NCI-H2081 treated with DMSO at 0.1 percent for 48 hours (cell line): Measurements from ENCODE around the gene KRT33B.
"Not testable (repeated sequence)": the region's sequence is repeated elsewhere in the genome, so short reads cannot be mapped to it uniquely, and the experiment has no call there.

ENCODE experiments used
- DNase-seq: peaks from one replicate; lab custom pipeline; 2025; lab: John Stamatoyannopoulos, UW

The KRT33B gene

DNA sequence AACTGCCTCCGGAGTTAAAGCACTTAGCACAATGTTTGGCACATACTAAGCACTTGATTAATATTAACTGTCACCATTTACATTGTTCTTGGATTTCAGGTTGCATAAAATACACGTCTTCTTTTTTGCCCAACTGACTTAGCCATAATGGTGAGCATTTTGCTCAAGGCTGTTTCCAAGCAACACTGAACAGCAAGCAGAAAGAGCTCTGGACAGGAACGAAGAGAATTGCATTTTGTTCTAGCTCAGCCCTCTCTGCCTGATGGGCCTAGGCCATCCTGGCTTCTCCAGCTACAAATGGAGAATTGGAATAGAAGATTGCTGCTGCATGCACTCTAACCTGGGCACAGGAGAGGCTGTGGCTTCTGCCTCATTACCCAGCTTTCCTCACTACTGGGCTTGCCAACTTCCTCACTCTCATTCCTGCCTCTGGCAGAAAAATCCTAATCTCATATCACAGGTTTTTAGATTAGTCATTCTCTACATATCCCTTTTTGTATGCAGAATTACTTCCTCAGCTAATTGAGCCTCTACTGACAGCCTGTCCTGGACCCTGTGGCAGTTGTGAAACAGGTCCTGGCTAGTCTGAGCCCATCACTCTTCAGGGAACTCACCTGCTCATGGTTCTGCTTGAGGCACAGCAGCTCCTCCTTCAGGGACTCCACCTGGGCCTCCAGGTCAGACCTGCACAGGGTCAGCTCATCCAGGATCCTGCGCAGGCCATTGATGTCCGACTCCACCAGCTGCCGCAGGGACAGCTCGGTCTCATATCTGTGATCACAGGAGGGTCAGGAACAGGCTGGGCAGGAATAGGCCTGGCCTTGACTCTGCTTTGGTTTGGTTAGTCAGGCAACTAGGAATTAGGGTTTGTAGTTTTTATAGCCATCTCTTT, 21.5 kb downstream of the KRT33B start:
- DNase-seq, result no peak

DNA sequence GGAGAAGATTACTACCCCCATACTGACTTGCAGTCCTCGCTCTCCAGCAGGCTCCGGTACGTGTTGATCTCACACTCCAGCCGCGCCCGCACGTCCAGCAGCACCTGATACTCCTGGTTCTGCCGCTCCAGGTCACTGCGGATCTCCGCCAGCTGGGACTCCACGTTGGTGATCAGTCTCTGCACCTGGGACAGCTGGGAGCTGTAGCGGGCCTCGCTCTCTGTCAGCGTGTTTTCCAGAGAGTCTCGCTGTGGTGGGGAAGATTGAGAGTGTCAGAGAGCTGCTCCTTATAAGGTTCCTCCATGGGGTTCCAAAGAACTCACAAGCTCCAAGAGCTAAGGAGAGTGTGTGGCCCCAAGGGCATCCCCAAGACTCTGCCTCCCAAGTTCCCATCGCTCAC, 23.2 kb downstream of the KRT33B start:
- DNase-seq, result not testable (repeated sequence)

DNA sequence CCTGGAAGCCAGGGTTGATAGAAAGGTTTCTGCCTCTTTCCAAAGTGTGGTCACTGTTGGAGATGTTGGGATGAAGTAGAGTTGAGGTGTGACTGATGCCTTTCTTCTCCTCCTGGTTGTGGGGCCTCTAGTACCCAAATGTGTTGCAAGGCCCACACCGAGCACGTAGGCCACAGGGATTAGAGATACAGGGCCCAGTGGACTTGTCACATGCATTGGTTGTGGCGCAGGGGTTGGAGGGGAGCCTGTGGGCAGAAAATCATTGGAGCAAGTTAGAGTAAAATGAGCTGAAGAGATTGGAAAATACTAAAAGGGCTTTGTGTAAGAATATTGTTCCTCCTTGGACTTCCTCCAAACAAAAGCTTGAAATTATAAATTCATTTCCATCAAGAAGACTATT, 23.6 kb downstream of the KRT33B start:
- DNase-seq, result no peak

GRCh38 chr17:41343029-41343428, 26.6 kb downstream of the KRT33B start:
- DNase-seq, result no peak

DNA sequence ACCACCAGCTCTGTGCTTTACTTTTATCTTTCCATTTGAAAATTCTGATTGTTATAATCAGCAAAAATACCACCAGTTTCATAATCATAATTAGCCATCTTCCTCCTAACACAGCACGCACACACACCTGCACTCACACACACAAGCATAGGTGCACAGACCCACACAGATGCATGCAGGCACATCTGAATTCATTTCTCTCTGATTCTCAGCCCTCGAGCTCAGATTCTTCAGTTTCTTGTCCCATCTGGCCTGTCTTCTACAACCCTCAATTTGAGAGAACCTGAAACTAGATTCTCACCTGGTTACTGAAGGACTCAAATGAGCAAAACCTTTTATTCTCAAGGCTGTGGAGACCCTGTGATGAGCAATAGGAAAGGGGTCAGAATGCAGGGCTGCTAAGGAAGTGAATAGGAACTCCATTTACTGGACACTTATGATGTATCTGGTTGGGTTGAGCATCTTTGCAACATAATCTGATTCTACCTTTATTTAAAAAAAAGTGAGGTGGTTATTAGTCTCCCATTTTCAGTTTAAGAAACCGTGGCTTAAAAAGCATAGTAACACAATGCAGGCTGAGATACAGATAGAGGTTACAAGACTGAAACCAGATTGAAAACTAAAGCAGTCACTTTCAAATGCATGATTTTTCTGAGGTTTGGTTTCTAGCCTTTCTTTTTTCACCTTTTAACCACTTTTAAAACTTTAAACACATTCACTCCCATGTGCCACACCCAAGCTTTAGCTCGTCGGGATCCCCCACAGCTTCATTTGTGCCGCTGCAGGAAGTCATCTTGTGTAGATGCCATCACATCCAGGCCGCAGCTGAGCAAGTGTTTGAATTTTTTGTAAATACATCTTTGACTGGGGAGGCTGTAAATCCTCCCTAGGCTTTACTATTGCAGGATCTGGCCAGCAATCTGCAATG, 28.4 kb downstream of the KRT33B start:
- DNase-seq, result no peak

DNA sequence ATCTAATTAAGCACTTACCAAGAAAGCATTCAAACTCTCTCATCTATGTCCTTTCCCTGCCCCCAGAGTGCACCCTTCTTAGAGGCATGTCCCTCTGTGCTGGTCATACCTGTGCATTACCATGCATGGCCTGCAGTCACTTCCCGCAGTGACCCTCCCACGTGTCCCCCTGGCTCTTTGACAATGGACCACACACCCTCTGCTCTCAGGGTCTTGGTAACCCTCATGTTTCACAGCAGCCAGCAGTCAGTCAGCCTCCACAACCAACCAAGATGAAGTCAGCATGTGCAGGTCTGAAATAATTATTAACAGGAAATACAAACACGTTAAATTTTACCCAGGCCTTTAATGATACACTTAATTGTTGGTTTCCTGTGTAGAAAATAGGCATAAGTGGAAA, 29.1 kb downstream of the KRT33B start:
- no peak for DNase-seq

GRCh38 chr17:41339571-41340172, 29.9 kb downstream of the KRT33B start:
- DNase-seq, result no peak

GRCh38 chr17:41338961-41339485, 30.6 kb downstream of the KRT33B start:
- no peak for DNase-seq

- no peak for DNase-seq
Observed at GRCh38 chr17:41335747-41336146, 33.9 kb downstream of the KRT33B start.

DNA sequence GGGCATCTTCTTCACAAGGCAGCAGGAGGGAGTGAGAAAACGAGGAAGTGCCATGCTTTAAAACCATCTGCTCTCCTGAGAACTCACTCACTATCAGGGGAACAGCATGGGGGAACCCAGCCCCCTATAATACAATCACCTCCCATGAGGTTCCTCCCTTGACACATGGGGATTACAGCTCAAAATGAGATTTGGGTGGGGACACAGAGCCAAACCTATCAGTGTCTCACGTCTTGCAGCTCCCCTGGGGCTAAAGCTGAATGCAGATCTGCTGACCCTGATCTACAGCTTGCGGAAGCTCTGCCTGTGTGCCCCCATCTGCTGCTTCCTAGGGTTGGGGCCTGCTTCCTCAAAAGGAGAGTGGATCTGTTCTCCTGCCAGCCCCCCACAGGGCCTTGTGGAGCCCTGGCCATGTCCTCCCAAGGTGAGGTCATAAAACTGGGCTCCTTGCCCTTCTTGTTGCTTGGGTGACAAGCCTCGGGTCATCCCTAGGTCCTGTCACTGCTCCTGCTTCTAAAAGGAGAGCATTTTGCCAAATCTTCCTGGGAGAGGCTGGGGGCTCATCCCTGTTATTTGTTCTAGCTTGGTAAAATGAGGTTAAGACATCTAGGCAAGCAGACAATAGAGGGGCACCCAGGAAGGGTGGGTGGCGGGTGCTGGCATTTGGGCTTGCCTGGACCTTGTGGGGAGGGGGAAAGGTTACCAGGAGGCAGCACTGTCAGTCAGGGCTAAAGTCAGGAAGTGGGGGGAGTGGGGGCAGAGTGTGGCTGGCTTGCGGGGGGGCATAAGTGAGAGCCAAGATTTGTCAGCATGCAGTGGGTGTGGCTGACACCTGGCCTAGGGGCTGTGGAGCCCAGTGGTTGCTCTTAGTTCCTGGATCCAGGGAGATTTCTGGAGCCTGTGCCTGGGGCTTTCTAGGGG, 35.0 kb downstream of the KRT33B start:
- no peak for DNase-seq

GRCh38 chr17:41333836-41334235, 35.8 kb downstream of the KRT33B start:
- no peak for DNase-seq

DNA sequence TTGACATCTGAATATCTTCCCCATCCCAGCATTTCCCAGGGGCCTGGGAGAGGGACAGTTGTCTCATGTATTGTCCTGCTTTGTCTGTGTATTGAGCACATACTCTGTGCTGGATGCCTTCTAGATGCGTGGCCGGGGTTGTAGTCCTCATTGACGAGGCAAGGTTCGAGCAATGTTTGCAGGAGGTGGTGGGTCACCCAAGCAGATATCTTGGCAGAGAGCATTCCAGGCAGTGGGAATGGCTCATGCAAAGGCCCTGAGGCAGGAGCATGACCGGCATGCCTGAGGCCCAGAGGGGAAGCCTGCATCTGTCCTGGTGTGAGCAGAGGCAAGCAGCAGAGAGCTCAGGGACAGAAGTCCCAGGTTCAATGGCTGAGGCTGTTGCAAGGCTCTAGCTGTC, 36.5 kb downstream of the KRT33B start:
- DNase-seq, result no peak

GRCh38 chr17:41332239-41332638, 37.4 kb downstream of the KRT33B start:
- DNase-seq, result no peak

- no peak for DNase-seq
Observed at GRCh38 chr17:41331606-41332005, 38.0 kb downstream of the KRT33B start.

GRCh38 chr17:41329279-41329948, 40.2 kb downstream of the KRT33B start:
- no peak for DNase-seq

GRCh38 chr17:41328207-41328606, 41.4 kb downstream of the KRT33B start:
- DNase-seq, result no peak

GRCh38 chr17:41327411-41328120, 42.0 kb downstream of the KRT33B start:
- no peak for DNase-seq

- no peak for DNase-seq
Observed at GRCh38 chr17:41326173-41327145, 43.2 kb downstream of the KRT33B start.

- no peak for DNase-seq
Observed at GRCh38 chr17:41325611-41326010, 44.0 kb downstream of the KRT33B start.
